Type B pancreatic cell (in vitro differentiated cells): ENCODE measurements around the gene STX17. TPM values are rescaled to one million over a fixed set of nuclear protein-coding genes. Genes with fewer than 3 reads are reported as not detected.

ENCODE experiments used
- DNase-seq: peaks from one replicate; pipeline ENCODE4 v3.0.0; 2021; ENCODE audit warnings: mixed read lengths; ENCODE audit not compliant: unreplicated experiment; ENCODE audit errors: extremely low spot score
- H3K27ac Mint-ChIP-seq: 2 replicates; pipeline ENCODE4 v1.8.0; 2021; ENCODE audit warnings: mild to moderate bottlenecking, mixed read lengths
- H3K27me3 Mint-ChIP-seq: 2 replicates; pipeline ENCODE4 v1.8.0; 2021; ENCODE audit warnings: mixed read lengths
- H3K36me3 Mint-ChIP-seq: 2 replicates; pipeline ENCODE4 v1.8.0; 2021; ENCODE audit warnings: mixed read lengths
- H3K4me1 Mint-ChIP-seq: one replicate; pipeline ENCODE4 v1.8.0; 2021; ENCODE audit warnings: mixed read lengths; ENCODE audit not compliant: unreplicated experiment
- H3K4me3 Mint-ChIP-seq: 2 replicates; pipeline ENCODE4 v1.8.0; 2021; ENCODE audit warnings: mild to moderate bottlenecking, mixed read lengths
- H3K9me3 Mint-ChIP-seq: 2 replicates; pipeline ENCODE4 v1.8.0; 2021; ENCODE audit warnings: mixed read lengths
- CTCF ChIP-seq: fragments of 200-600 bp; sonication (generic); conservative IDR thresholded peaks from 2 replicates; pipeline ENCODE4 v1.5.0; 2021; ENCODE audit warnings: antibody characterized with exemption, mild to moderate bottlenecking
- total RNA-seq: library from RNA; stranded (reverse); gene quantifications from 2 replicates; pipeline ENCODE4 v1.2.1, GENCODE V29; 2021; ENCODE audit warnings: low replicate concordance

The STX17 gene
- total RNA-seq, 1 donor from 2014 or later: 44.5 TPM

- no peak for TF ChIP-seq CTCF
- no peak overlapping the region for H3K27ac Mint-ChIP-seq
- H3K27me3 Mint-ChIP-seq: no peaks in the 10 kb centered on the region
These were observed 64.0 kb downstream of the STX17 start for GRCh38 chr9:99970481-99970880.

GRCh38 chr9:99971410-99971809, 65.0 kb downstream of the STX17 start:
- TF ChIP-seq CTCF: no peak
- Mint-ChIP-seq H3K27ac (no peak overlapping the region), H3K36me3 (peaks cover 19% of the 10 kb centered on the region), H3K4me3 (no peak overlapping the region), H3K27me3 (no peaks in the 10 kb centered on the region), H3K9me3 (no peaks in the 10 kb centered on the region), H3K4me1 (no peaks in the 10 kb centered on the region)
- no peak for DNase-seq

More at GRCh38 chr9:99970481-99970880, 64.0 kb downstream of the STX17 start:
- H3K4me3 Mint-ChIP-seq: no peak overlapping the region
- no peaks in the 10 kb centered on the region for H3K9me3 Mint-ChIP-seq
- no peak for DNase-seq
- no peaks in the 10 kb centered on the region for H3K4me1 Mint-ChIP-seq
- H3K36me3 Mint-ChIP-seq: peaks cover 19% of the 10 kb centered on the region

GRCh38 chr9:99973455-99973854, 67.0 kb downstream of the STX17 start:
- no peak for TF ChIP-seq CTCF
- peaks cover 16% of the 10 kb centered on the region for H3K36me3 Mint-ChIP-seq
- no peaks in the 10 kb centered on the region for H3K9me3 Mint-ChIP-seq
- H3K4me3 Mint-ChIP-seq: no peak overlapping the region
- peaks cover 4% of the 10 kb centered on the region for H3K4me1 Mint-ChIP-seq
- DNase-seq: no peak
- H3K27ac Mint-ChIP-seq: no peak overlapping the region
- H3K27me3 Mint-ChIP-seq: no peaks in the 10 kb centered on the region

GRCh38 chr9:99977033-99977792, 70.8 kb downstream of the STX17 start:
- H3K27ac Mint-ChIP-seq: no peak overlapping the region
- TF ChIP-seq CTCF: no peak
- H3K4me1 Mint-ChIP-seq: peaks cover 4% of the 10 kb centered on the region
- DNase-seq: no peak
- H3K9me3 Mint-ChIP-seq: no peaks in the 10 kb centered on the region
- H3K27me3 Mint-ChIP-seq: no peaks in the 10 kb centered on the region
- no peak overlapping the region for H3K4me3 Mint-ChIP-seq
- peaks cover 8% of the 10 kb centered on the region for H3K36me3 Mint-ChIP-seq

GRCh38 chr9:99978221-99978620, 71.8 kb downstream of the STX17 start:
- H3K27me3 Mint-ChIP-seq: no peaks in the 10 kb centered on the region
- DNase-seq: no peak
- H3K27ac Mint-ChIP-seq: no peak overlapping the region
- no peak for TF ChIP-seq CTCF
- H3K4me3 Mint-ChIP-seq: no peak overlapping the region
- no peaks in the 10 kb centered on the region for H3K9me3 Mint-ChIP-seq
- H3K4me1 Mint-ChIP-seq: peaks cover 4% of the 10 kb centered on the region
- peaks cover 8% of the 10 kb centered on the region for H3K36me3 Mint-ChIP-seq
